K562 (cell line): ENCODE results near the gene ZFAND6. TPM values are rescaled to one million over a fixed set of nuclear protein-coding genes. Genes with fewer than 3 reads are reported as not detected.

Source experiments
- CBFA2T2 ChIP-seq: fragments of 450-650 bp; conservative IDR thresholded peaks from 2 replicates; pipeline ENCODE4 v1.6.1; 2017; ENCODE audit warnings: mild to moderate bottlenecking
- FOXA1 ChIP-seq: fragments of 450-650 bp; IDR thresholded peaks from 2 replicates; pipeline ENCODE4 v1.6.1; 2016; ENCODE audit warnings: mild to moderate bottlenecking, borderline replicate concordance
- MAX ChIP-seq: sonication (generic); formaldehyde crosslinking; IDR thresholded peaks from 2 replicates; pipeline ENCODE4 v1.9.0; 2022; ENCODE audit warnings: mild to moderate bottlenecking, missing genetic modification reagents
- POLR2A ChIP-seq: fragments of 450-650 bp; conservative IDR thresholded peaks from 2 replicates; pipeline ENCODE4 v1.6.1; 2016
- POLR2AphosphoS5 ChIP-seq: IDR thresholded peaks from 2 replicates; pipeline ENCODE4 v1.6.1; 2011; ENCODE audit warnings: mild to moderate bottlenecking, low read depth, low read length, moderate library complexity; ENCODE audit not compliant: control insufficient read depth, insufficient read depth
- POLR2H ChIP-seq: IDR thresholded peaks from 2 replicates; pipeline ENCODE4 v1.6.1; 2016; ENCODE audit warnings: missing genetic modification characterization, low read depth, mild to moderate bottlenecking, control low read depth, missing compliant biosample characterization, moderate library complexity
- TEAD2 ChIP-seq: fragments of 450-650 bp; IDR thresholded peaks from 2 replicates; pipeline ENCODE4 v1.6.1; 2016; ENCODE audit warnings: missing genetic modification characterization, control low read depth, missing compliant biosample characterization
- TEAD4 ChIP-seq, 2 experiments: sonication (generic) in 1 of 2; formaldehyde crosslinking in 1 of 2; IDR thresholded peaks; 2 replicates each; pipeline versions ENCODE4 v1.6.1 to v1.8.0; 2012 to 2022; ENCODE audit warnings: borderline replicate concordance in 1 of 2, inconsistent platforms in 1 of 2, low read length in 1 of 2, mild to moderate bottlenecking in 1 of 2, missing genetic modification reagents in 1 of 2
- YY1 ChIP-seq, 3 experiments: IDR thresholded peaks; 2 replicates each; pipeline ENCODE4 v1.6.1; 2011; ENCODE audit warnings: low read length in 2 of 3, mild to moderate bottlenecking in 2 of 3, moderate library complexity in 2 of 3, borderline replicate concordance in 1 of 3, control low read depth in 1 of 3, low read depth in 1 of 3; ENCODE audit not compliant: insufficient read depth in 3 of 3, insufficient replicate concordance in 2 of 3, control insufficient read depth in 1 of 3, insufficient read length in 1 of 3; ENCODE audit errors: extremely low read depth in 1 of 3
- ZNF239 ChIP-seq: fragments of 250-450 bp; sonication (Bioruptor Pico); IDR thresholded peaks from 2 replicates; pipeline ENCODE4 v1.4.0; 2020; ENCODE audit warnings: mild to moderate bottlenecking
- ZNF785 ChIP-seq: fragments of 250-450 bp; sonication (Bioruptor Pico); IDR thresholded peaks from 2 replicates; pipeline ENCODE4 v1.4.0; 2020; ENCODE audit warnings: mild to moderate bottlenecking
- polyA plus RNA-seq, 8 experiments: library from polyadenylated mRNA; depleted of rRNA in 4 of 8; stranded (reverse) in 5 of 8; unstranded in 3 of 8; fragments of >200 nt; fragmentation: Nextera tagmentation in 2 of 8; fragmentation: Illumina TruSeq in 1 of 8; extraction: Ambion mirVana in 2 of 8; extraction: Trizol in 1 of 8; gene quantifications; 2 replicates each; pipeline versions ENCODE4 v1.2.1 to v1.2.3, GENCODE V29; 2011 to 2014; ENCODE audit warnings: inconsistent platforms in 1 of 8, missing spikeins in 1 of 8
- total RNA-seq, 7 experiments: library from RNA; depleted of rRNA in 6 of 7; stranded (reverse); fragments of >200 nt in 6 of 7; fragmentation: Illumina TruSeq in 2 of 7; extraction: Trizol in 2 of 7; gene quantifications; 2 replicates each; pipeline versions ENCODE4 v1.2.1 to v1.2.3, GENCODE V29; 2011 to 2021; ENCODE audit warnings: low replicate concordance in 1 of 7
- TF ChIP-seq, protein P1 (sequence below): fragments of 250-450 bp; sonication (Bioruptor Pico); IDR thresholded peaks from 2 replicates; pipeline ENCODE4 v1.8.0; 2021; ENCODE audit warnings: moderate library complexity, mild to moderate bottlenecking, inconsistent platforms
- TF ChIP-seq, protein P2 (sequence below): fragments of 450-650 bp; IDR thresholded peaks from 2 replicates; pipeline ENCODE4 v1.6.1; 2016; ENCODE audit warnings: mild to moderate bottlenecking, moderate library complexity

ZFAND6 gene
- total and polyA plus RNA-seq, 9 of the 15 experiments (the other 6 are each of a cell fraction or from before 2014, with no cell fraction given) = 53.9 to 206 (median 88.9) TPM

- TF ChIP-seq TEAD4 (IDR thresholded peaks at IDR 0.05; ENCODE audit: low read length) (no peak), TEAD4 (CRISPR knock-in tag; IDR thresholded peaks at IDR 0.05; ENCODE audit: borderline replicate concordance) (no peak), POLR2AphosphoS5 (0 out of 2 replicates have a peak, but pooled peaks have one; percentile 23), ZNF785 (CRISPR knock-in tag) (no peak), CBFA2T2 (no peak), POLR2H (tag) (no peak), YY1 (IDR thresholded peaks at IDR 0.05; ENCODE audit: borderline replicate concordance in 1 of 3, control insufficient read depth in 1 of 3, extremely low read depth in 1 of 3, insufficient read depth in 3 of 3, insufficient read length in 1 of 3, insufficient replicate concordance in 2 of 3, low read depth in 1 of 3, low read length in 2 of 3) (peak in 2 of 3 experiments; percentile 7 to 50), MAX (CRISPR knock-in tag) (no peak), POLR2A (peak; percentile 75), ZNF239 (CRISPR knock-in tag) (no peak), TEAD2 (no peak), FOXA1 (no peak)
- TF ChIP-seq, protein P1, sequence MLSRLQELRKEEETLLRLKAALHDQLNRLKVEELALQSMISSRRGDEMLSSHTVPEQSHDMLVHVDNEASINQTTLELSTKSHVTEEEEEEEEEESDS (CRISPR knock-in tag) = no peak
- TF ChIP-seq, protein P2, sequence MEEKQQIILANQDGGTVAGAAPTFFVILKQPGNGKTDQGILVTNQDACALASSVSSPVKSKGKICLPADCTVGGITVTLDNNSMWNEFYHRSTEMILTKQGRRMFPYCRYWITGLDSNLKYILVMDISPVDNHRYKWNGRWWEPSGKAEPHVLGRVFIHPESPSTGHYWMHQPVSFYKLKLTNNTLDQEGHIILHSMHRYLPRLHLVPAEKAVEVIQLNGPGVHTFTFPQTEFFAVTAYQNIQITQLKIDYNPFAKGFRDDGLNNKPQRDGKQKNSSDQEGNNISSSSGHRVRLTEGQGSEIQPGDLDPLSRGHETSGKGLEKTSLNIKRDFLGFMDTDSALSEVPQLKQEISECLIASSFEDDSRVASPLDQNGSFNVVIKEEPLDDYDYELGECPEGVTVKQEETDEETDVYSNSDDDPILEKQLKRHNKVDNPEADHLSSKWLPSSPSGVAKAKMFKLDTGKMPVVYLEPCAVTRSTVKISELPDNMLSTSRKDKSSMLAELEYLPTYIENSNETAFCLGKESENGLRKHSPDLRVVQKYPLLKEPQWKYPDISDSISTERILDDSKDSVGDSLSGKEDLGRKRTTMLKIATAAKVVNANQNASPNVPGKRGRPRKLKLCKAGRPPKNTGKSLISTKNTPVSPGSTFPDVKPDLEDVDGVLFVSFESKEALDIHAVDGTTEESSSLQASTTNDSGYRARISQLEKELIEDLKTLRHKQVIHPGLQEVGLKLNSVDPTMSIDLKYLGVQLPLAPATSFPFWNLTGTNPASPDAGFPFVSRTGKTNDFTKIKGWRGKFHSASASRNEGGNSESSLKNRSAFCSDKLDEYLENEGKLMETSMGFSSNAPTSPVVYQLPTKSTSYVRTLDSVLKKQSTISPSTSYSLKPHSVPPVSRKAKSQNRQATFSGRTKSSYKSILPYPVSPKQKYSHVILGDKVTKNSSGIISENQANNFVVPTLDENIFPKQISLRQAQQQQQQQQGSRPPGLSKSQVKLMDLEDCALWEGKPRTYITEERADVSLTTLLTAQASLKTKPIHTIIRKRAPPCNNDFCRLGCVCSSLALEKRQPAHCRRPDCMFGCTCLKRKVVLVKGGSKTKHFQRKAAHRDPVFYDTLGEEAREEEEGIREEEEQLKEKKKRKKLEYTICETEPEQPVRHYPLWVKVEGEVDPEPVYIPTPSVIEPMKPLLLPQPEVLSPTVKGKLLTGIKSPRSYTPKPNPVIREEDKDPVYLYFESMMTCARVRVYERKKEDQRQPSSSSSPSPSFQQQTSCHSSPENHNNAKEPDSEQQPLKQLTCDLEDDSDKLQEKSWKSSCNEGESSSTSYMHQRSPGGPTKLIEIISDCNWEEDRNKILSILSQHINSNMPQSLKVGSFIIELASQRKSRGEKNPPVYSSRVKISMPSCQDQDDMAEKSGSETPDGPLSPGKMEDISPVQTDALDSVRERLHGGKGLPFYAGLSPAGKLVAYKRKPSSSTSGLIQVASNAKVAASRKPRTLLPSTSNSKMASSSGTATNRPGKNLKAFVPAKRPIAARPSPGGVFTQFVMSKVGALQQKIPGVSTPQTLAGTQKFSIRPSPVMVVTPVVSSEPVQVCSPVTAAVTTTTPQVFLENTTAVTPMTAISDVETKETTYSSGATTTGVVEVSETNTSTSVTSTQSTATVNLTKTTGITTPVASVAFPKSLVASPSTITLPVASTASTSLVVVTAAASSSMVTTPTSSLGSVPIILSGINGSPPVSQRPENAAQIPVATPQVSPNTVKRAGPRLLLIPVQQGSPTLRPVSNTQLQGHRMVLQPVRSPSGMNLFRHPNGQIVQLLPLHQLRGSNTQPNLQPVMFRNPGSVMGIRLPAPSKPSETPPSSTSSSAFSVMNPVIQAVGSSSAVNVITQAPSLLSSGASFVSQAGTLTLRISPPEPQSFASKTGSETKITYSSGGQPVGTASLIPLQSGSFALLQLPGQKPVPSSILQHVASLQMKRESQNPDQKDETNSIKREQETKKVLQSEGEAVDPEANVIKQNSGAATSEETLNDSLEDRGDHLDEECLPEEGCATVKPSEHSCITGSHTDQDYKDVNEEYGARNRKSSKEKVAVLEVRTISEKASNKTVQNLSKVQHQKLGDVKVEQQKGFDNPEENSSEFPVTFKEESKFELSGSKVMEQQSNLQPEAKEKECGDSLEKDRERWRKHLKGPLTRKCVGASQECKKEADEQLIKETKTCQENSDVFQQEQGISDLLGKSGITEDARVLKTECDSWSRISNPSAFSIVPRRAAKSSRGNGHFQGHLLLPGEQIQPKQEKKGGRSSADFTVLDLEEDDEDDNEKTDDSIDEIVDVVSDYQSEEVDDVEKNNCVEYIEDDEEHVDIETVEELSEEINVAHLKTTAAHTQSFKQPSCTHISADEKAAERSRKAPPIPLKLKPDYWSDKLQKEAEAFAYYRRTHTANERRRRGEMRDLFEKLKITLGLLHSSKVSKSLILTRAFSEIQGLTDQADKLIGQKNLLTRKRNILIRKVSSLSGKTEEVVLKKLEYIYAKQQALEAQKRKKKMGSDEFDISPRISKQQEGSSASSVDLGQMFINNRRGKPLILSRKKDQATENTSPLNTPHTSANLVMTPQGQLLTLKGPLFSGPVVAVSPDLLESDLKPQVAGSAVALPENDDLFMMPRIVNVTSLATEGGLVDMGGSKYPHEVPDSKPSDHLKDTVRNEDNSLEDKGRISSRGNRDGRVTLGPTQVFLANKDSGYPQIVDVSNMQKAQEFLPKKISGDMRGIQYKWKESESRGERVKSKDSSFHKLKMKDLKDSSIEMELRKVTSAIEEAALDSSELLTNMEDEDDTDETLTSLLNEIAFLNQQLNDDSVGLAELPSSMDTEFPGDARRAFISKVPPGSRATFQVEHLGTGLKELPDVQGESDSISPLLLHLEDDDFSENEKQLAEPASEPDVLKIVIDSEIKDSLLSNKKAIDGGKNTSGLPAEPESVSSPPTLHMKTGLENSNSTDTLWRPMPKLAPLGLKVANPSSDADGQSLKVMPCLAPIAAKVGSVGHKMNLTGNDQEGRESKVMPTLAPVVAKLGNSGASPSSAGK = no peak
Measured at GRCh38 chr15:80152896-80153876, 93.7 kb downstream of the ZFAND6 start, which contains the start of gene FAH (continued).
